Upper lobe of right lung (tissue), 1 donor: ENCODE measurements around the gene BRIX1. TPM values are rescaled to one million over a fixed set of nuclear protein-coding genes. Genes with fewer than 3 reads are reported as not detected.

Experiments
- ATAC-seq: fragments of 200-7000 bp; cut with Tn5 transposase; one replicate; pipeline ENCODE4 v1.9.1; 2020; ENCODE audit warnings: mild to moderate bottlenecking, moderate library complexity
- DNase-seq: peaks from one replicate; pipeline ENCODE4 v3.0.0-alpha.2; 2020
- H3K27ac ChIP-seq: fragments of 200-600 bp; one replicate; pipeline ENCODE4 v1.8.0; 2022
- H3K27me3 ChIP-seq: fragments of 200-600 bp; one replicate; pipeline ENCODE4 v1.8.0; 2022; ENCODE audit warnings: mild to moderate bottlenecking
- H3K36me3 ChIP-seq: fragments of 200-600 bp; one replicate; pipeline ENCODE4 v1.8.0; 2022
- H3K4me1 ChIP-seq: fragments of 200-600 bp; one replicate; pipeline ENCODE4 v1.8.0; 2022
- H3K4me3 ChIP-seq: fragments of 200-600 bp; one replicate; pipeline ENCODE4 v1.8.0; 2022; ENCODE audit warnings: mild to moderate bottlenecking
- H3K9me3 ChIP-seq: fragments of 200-600 bp; one replicate; pipeline ENCODE4 v1.8.0; 2022
- intact Hi-C: fragments of 100-400 bp; cut with DNase I; formaldehyde crosslinking; loops from one replicate; pipeline ENCODE4 v1.11.0; 2022
- total RNA-seq: library from RNA; stranded (reverse); fragmentation: NEBNext Ultra II Directional; extraction: Animal tissue kit (Norgen Biotek cat#: 25700); gene quantifications from one replicate; pipeline ENCODE4 v1.2.1, GENCODE V29; 2021
- TF ChIP-seq, protein P1 (sequence below): fragments of 200-600 bp; IDR thresholded peaks from one replicate; pipeline ENCODE4 v1.8.0; 2022; ENCODE audit warnings: antibody characterized with exemption
- donor health status: DM: no; HTN: yes; CAD: no; lungs with severe emphysema.

Gene BRIX1
- total RNA-seq, 1 donor from 2014 or later, result 19.8 TPM

DNA sequence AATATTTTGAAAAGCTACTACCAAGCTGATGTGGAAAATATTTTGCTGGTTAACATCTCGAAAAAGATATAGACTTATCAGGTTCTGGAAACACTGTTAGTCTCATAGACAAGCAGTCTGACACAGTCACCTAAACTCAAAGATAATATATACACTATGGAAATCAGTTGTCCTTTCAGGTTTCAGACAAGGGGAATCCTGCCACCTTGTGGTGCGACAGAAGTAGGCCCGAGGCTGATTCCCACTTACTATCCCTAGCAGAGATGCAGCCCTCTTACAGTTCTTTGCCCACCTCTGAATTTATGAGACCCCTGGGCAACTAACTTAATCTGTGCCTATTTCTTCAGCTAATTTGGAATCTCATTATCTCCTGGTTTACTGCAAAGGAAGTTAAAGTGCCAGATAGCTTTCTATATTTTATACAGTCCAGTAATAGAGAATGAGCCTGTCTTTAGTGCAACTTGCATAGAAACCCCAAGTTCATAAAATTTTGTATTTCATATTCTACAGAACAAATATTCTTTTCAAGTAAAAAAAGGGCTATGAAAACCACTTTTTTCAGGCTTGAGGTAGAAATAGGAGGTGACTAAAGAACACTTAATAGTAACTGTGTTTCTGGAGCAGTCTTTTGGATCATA, 17.1 kb upstream of the BRIX1 start:
- TF ChIP-seq, protein P1, sequence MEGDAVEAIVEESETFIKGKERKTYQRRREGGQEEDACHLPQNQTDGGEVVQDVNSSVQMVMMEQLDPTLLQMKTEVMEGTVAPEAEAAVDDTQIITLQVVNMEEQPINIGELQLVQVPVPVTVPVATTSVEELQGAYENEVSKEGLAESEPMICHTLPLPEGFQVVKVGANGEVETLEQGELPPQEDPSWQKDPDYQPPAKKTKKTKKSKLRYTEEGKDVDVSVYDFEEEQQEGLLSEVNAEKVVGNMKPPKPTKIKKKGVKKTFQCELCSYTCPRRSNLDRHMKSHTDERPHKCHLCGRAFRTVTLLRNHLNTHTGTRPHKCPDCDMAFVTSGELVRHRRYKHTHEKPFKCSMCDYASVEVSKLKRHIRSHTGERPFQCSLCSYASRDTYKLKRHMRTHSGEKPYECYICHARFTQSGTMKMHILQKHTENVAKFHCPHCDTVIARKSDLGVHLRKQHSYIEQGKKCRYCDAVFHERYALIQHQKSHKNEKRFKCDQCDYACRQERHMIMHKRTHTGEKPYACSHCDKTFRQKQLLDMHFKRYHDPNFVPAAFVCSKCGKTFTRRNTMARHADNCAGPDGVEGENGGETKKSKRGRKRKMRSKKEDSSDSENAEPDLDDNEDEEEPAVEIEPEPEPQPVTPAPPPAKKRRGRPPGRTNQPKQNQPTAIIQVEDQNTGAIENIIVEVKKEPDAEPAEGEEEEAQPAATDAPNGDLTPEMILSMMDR, result peak; percentile 89
- H3K4me3 ChIP-seq, result no peak overlapping the region
- intact Hi-C loops, result loop anchor here (5.0 to 10.0 kb wide), 2 partner anchors 354 to 411 kb away; no protein-coding TSS in a partner anchor
- no peaks in the 10 kb centered on the region for H3K36me3 ChIP-seq
- no peaks in the 10 kb centered on the region for H3K4me1 ChIP-seq
- H3K27me3 ChIP-seq, result no peaks in the 10 kb centered on the region
- peak; percentile 93 for ATAC-seq
- H3K27ac ChIP-seq, result no peak overlapping the region
- H3K9me3 ChIP-seq, result no peaks in the 10 kb centered on the region
- no peak for DNase-seq

DNA sequence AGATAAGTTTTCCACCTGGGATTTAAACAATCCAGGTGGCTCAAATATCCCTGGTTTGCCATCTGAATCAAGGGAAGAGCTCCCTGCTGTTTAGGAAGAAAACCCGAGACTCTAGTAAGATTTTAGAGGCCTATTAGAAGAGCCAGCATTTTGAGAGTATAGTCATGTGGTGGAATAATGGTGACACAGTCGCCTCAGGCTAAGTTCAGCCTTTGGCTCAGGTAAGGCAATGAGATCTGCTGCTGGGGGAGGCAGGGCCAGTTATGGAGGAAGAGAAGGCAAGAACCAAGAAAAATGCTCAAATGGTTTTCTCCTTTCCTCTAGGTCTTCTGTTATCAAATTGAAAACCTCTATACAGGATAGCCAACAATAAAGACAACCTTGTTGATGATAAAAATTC, 16.4 kb upstream of the BRIX1 start:
- DNase-seq (no peak), ATAC-seq (no peak)
- TF ChIP-seq, protein P1, result no peak
- H3K27me3 ChIP-seq, result no peaks in the 10 kb centered on the region
- H3K4me3 ChIP-seq, result no peak overlapping the region
- no peaks in the 10 kb centered on the region for H3K36me3 ChIP-seq
- H3K27ac ChIP-seq, result no peak overlapping the region
- H3K4me1 ChIP-seq, result no peaks in the 10 kb centered on the region
- no peaks in the 10 kb centered on the region for H3K9me3 ChIP-seq
- intact Hi-C loops, result loop anchor here (5.0 to 10.0 kb wide), 2 partner anchors 354 to 412 kb away; no protein-coding TSS in a partner anchor

DNA sequence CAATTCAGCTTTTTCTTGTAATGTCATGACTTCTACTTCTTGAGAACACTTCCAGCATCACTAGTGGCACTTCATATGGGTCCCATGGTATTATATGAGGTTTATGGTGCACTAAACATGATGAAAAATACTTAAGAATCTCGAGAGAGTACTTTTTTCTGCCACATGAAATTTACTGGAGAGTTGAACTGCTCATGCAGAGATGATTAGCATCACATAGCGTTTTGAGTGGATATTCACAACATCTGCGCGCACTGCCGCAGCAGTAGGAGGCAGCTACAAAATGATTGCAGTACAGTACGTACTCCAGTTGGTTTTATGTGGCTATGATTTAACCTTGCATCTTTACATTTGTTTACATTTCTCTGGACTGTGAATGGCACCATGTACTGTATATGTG, 14.9 kb upstream of the BRIX1 start:
- Histone ChIP-seq H3K36me3 (no peaks in the 10 kb centered on the region), H3K27me3 (no peaks in the 10 kb centered on the region), H3K9me3 (no peaks in the 10 kb centered on the region), H3K27ac (no peak overlapping the region), H3K4me3 (no peak overlapping the region), H3K4me1 (no peaks in the 10 kb centered on the region)
- intact Hi-C loops, result no loop called here
- no peak for DNase-seq
- TF ChIP-seq, protein P1, result no peak
- no peak for ATAC-seq

DNA sequence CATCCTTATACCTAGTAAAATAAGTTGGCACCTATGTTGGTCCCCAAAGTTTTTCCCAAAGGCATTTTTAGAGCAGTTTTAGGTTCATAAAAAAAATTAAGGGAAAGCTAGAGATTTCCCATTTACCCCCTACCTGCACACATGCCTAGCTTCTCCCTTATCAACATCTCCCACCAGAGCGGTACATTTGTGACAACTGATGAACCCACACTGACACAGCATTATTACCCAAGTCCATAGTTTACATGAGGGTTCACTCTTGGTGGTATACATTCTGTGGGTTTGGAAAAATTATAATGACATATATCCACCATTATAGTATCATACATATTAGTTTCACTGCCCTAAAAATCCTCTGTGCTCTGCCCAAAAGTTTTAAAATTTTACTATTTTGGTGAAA, 12.3 kb upstream of the BRIX1 start:
- Histone ChIP-seq H3K27me3 (no peaks in the 10 kb centered on the region), H3K27ac (no peak overlapping the region), H3K36me3 (peaks cover 16% of the 10 kb centered on the region), H3K4me1 (no peaks in the 10 kb centered on the region), H3K9me3 (no peaks in the 10 kb centered on the region), H3K4me3 (no peak overlapping the region)
- ATAC-seq (no peak), DNase-seq (no peak)
- intact Hi-C loops, result no loop called here
- TF ChIP-seq, protein P1, result no peak

DNA sequence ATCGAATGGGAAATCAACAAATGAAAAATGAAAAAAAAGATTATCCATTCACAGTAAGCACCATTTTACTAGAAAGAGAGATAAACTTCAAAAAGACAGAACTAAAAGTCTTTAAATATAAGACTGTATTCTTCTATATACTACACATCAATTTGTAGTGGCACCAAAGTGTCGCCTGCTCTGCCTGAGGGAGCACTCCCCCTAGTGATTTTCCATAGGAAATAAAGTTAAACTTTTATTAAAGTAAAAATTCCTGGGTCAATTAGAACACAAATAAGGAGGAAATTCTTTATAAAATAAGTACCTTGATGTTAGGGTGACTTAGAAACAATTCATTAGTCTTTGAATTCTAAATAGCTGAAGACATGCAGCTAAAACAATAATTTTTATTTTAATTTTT, 9.9 kb upstream of the BRIX1 start:
- no peaks in the 10 kb centered on the region for H3K9me3 ChIP-seq
- no peaks in the 10 kb centered on the region for H3K4me1 ChIP-seq
- TF ChIP-seq, protein P1, result peak; percentile 23
- peaks cover 39% of the 10 kb centered on the region for H3K36me3 ChIP-seq
- H3K27me3 ChIP-seq, result no peaks in the 10 kb centered on the region
- H3K4me3 ChIP-seq, result no peak overlapping the region
- no peak for DNase-seq
- intact Hi-C loops, result no loop called here
- ATAC-seq, result no peak
- H3K27ac ChIP-seq, result no peak overlapping the region

DNA sequence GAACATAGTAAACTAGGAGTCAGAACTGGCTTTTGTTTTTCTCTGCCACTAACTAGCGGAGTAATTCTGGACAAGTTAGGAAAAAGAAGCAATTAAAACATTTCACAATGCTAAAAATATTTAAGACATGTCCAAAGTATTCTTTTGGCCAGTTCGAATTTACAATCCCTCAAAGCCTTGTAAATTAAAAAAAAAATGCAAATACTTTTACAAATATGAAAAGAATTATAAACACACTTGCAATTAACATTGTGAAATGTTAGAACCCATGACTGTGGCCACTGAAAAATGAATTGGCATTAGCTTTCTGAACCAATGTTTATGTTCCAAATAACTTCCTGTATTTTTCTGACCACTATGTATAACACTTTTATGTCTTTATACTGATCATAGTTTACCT, 2.4 kb upstream of the BRIX1 start:
- intact Hi-C loops, result no loop called here
- peaks cover 57% of the 10 kb centered on the region for H3K36me3 ChIP-seq

More for the DNA sequence above, 2.4 kb upstream of the BRIX1 start:
- Histone ChIP-seq H3K9me3 (no peaks in the 10 kb centered on the region), H3K27ac (no peak overlapping the region), H3K4me1 (peaks cover 28% of the 10 kb centered on the region), H3K4me3 (no peak overlapping the region), H3K27me3 (no peaks in the 10 kb centered on the region)
- ATAC-seq (no peak), DNase-seq (no peak)
- TF ChIP-seq, protein P1, result no peak
